Hepatic stellate cell (primary cell): ENCODE results near the gene PRDM10.
"Not testable (repeated sequence)": the region's sequence is repeated elsewhere in the genome, so short reads cannot be mapped to it uniquely, and the experiment has no call there.

Experiments used
- DNase-seq: peaks from one replicate; pipeline ENCODE4 v3.0.0; 2011; ENCODE audit warnings: low spot score

Gene PRDM10

DNA sequence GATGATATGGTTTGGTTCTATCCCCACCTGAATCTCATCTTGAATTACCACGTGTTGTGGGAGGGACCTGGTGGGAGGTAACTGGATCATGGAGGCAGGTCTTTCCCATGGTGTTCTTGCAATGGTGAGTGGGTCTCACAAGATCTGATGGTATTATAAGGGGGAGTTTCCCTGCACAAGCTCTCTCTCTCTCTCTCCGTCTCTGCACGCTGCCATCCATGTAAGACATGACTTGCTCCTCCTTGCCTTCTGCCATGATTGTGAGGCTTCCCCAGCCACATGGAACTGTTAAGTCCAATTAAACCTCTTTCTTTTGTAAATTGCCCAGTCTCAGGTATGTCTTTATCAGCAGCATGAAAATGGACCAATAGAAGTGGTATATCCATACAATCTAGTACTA is 13.2 kb upstream of the PRDM10 start:
- DNase-seq, result not testable (repeated sequence)

DNA sequence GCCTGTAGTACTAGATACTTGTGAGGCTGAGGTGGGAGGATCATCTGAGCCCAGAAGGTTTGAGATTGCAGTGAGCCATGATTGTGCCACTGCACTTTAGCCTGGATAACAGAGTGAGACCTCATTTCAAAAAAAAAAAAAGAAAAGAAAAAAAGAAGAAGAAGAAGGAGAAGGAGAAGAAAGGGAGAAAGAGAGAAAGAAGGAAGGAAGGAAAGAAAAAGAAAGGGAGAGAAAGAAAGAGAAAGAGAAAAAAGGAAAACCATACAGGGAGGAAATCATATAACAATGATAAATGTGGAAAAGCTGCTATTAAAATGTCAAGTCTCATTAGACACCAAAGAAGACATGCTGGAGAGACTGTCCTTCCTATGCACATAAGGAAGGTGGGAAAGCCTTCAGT is 5.7 kb upstream of the PRDM10 start:
- DNase-seq, result no peak

DNA sequence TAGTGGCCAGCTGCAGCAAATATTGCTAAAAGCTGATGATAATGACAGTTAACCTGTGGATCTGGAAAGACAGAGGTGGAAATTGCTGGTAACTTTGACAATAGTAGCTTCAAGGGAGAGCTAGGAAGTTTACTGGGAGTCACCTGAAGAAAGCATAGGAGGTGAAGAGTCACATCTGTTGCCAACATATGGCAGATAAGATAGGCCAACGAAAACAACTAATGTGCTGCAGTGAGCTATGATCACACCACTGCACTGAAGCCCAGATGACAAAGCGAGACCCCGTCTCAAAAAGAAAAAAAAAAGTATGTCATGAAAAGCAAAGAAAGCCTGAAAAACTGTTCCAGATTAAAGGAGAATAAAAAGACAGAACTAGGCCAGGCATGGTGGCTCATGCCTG is 4.3 kb upstream of the PRDM10 start:
- DNase-seq, result no peak

DNA sequence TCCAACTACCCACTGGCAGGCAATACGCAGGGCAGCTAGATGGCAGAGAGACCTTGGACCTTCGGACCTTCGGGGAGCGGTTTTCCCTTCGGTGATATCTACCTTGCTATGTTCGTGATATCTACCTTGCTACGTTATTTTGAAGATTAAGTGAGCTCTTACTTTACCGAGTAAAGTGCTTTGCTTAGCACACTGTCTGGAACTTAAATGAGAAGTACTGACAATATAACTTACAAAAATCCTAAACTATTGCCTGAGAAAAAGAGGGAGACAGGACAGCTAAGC is 1.0 kb upstream of the PRDM10 start:
- DNase-seq, result no peak

DNA sequence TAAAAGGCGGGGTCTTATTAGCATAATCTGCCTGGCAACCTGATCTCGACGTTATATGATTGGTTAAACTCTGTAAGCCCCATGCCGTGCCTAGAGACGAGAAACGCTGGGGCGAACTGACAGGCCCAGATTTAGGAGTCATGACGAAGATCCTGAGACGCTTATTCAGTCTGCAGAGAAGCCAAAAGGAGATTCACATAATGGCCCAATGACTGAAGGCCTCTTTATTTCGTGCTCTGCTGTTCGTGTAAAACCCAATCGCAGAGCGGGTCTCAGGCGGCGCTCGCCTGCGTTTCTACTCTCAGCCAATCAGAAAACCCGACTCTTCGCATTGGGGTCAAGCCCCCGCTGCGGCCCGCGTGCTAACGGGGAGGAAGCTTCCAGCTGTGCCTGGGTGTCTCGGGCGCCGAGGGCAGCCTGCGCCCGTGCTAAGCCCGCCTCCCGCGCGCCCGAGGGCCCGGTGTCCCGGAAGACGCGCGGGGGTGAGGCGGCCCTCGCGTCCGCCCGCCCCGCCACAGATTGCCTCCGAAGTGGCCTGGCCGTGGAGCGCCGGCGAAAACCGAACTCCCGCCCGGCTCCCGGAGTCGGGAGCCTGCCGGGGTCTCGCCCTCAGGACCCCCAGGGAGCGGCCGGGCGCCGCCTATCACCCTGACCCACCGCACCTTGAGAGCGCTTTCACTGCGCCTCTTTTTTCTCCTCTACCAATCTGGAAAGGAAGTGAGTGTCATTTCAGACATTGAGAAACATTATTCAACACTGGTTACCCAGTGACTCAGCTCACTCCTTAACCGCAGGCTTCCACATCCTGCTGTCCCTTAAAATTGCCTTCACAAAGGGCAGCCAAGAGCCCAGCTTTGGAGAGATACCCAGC is 446 bp upstream of the PRDM10 start:
- DNase-seq, result peak; percentile 98

DNA sequence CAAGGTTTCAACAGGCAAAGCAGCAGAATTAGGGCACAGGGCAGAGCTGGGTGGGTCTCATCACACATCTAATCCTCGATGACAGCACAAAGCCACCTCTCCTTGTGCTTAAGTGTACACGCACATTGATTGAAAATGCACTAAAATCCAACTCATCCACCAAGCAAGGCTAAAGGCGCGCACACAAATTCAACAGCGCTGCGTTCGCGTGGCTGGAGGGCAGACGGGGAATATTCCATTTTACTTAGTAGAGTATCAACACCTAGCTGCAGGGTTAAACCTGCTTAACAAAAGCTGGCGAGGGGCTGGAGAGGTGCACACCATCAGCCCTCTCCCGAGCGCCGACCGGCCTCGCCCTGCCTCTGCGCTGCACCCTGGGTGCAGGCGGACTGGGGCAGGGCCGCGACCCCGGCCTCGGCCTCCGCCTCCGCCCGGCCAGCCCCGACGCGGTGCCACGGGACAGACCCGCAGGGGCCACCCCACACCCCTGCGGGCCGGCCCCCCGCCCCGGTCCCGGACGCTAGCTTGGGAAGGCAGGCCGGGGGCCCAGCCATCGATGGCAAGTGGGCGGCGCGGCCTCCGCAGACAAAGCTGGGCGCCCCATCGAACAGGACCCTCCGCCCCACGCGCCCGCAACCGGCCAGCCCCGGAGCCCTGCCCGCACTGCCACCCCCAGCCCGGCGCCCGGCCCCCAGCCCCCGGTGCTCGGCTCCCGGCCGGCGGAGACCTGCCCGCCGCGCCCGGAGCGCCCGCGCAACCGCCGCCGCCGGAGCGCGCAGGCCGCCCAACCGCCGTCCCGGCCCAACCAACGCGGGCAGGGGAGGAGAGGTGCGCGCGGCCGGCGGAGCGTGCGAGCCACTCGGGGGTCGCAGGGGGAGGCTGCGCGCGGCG is 929 bp downstream of the PRDM10 start:
- peak; percentile 63 for DNase-seq

DNA sequence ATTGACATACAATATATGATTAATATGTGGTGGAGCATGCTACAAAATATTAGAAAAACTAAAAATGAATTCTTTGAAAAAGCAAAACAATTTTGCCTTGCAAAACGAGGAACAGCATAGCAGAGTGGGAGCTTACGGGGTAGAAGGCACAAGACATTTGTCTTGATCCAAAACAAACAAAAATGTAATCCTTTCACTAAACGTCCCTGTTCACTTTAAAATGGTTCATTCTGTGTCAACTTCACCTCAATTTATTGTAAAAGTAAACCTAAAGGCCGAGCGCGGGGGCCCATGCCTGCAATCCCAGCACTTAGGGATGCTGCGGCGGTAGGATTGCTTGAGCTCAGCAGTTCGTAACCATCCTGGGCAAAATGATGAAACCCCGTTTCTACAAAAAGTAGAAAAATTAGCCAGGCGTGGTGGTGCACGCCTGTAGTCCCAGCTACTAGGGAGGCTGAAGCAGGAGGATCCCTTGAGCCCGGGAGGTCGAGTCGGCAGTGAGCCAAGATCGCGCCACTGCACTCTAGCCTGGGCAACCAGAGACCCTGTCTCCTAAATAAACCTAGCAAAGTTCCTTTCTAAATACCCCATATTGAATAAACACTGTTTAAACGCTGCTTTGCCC is 2.0 kb downstream of the PRDM10 start:
- DNase-seq, result no peak

DNA sequence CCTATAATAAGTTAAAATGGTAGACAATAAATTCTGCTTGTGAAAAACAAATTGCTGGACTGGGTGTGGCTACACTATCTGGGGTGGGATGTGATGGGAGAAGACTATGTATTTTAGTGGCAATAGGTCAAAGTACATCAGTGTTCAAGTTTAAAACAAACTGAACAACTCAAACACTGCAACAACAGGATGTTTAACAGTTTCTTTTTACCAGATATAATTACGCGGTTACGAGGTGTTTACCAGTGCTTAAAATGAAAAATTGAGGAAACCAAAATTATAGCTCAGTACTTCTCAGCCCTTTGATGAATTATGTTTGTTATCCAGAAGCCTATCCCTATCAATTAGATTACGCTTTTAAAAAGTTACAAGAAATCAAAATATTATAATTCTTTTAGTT is 3.2 kb downstream of the PRDM10 start:
- DNase-seq, result no peak

DNA sequence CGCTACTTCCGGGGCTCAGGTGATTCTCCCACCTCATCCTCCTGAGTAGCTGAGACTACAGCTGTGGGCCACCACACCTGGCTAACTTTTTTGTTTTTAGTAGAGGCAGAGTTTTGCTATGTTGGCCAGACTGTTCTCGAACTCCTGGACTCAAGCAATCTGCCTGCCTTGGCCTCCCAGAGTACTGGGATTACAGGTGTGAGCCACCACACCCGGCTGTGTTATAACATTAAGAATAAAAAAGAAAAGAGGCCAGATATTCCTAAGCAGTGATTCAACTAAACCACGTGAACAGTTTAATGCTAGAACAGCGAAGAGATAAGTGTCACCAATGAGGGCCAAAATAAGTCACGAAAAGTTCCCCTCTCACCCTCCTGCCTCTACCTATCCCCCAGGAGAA is 3.7 kb downstream of the PRDM10 start:
- DNase-seq, result no peak

DNA sequence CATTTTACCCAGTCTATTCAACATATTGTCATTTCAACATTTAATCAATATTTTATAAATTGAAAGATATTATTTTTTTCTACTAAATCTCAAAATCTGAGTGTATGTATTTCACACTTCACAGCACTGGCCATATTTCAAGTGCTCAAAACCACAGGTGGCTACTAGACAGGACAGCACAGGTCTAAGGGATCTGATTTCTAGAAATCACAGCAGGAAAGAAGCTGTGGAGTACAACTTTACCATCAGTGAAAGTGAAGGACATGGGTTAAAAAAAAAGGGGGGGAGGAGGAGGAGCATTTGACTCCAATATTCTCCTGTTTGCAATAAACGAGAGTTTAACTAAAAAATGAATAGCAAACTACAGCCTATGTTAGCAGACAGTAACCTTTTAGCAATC is 4.5 kb downstream of the PRDM10 start:
- DNase-seq, result no peak

DNA sequence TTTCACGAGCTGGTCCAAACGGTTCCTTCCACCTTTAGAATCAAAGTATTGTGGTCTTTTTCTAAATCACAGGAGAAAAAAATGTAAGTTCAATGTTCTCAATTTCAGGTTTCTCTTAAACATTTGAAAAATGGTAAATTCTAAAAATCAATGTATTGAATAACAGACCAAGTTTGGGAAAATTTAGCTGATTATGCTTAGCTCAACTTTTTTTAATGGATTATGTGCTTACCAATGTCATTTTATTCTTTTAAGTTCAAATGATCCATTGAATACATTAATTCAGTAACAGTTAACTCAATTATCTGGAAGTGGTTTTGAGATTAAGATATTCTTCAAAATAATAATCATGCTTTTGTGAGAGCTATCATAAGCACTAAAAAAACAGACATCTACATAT is 5.1 kb downstream of the PRDM10 start:
- no peak for DNase-seq

DNA sequence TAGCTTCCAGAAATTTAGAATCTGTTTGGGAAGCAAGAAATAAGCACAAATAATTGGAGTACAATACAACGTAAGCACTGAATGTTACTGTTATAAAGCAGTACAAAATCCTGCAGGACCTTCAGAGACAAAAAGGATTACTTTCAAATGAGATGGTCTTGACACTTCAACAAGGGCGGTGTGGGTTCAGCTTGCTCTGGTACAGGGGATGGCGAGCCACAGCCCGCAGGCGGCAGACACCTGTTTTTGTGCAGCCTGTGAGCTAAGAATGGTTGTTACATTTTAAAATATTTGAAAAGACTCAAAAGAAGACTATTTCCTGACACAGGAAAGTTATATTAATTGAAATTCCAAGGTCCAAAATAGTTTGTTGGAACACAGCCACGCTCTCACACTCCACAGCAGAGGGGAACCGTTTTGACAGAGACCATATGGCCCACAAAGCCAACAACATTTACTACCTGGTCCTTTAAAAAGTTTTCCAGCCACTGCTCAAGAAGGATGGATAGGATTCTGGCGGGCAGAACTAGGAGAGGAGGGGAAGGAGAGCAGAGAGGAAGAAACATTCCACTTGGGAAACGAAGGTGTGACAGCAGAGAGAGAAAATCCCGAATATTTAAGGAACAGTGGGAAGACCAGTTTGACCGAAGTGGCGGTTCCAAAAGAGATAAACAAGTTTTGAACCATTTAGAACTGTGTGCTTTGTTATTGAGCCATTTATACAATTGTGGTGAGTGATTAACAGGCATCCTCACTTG is 6.3 kb downstream of the PRDM10 start:
- DNase-seq, result peak; percentile 15

DNA sequence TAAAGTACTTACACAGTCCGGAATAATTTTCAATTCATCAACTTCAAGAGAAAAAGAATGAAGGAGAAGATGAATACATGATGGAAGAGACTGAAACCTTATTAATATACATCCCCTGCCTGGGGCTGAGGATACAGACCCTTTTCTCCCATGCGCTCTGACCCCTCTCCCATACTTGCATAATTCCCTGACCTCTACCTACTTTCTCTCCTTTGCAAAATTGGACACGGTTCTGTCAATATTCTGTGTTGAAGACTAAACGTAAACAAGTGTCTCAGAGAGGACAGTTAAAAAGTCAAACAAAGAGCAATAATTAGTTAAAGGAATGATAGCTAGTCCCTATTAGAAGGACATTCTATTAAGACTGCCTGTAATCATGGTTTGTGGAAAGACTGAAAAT is 7.5 kb downstream of the PRDM10 start:
- DNase-seq, result no peak

DNA sequence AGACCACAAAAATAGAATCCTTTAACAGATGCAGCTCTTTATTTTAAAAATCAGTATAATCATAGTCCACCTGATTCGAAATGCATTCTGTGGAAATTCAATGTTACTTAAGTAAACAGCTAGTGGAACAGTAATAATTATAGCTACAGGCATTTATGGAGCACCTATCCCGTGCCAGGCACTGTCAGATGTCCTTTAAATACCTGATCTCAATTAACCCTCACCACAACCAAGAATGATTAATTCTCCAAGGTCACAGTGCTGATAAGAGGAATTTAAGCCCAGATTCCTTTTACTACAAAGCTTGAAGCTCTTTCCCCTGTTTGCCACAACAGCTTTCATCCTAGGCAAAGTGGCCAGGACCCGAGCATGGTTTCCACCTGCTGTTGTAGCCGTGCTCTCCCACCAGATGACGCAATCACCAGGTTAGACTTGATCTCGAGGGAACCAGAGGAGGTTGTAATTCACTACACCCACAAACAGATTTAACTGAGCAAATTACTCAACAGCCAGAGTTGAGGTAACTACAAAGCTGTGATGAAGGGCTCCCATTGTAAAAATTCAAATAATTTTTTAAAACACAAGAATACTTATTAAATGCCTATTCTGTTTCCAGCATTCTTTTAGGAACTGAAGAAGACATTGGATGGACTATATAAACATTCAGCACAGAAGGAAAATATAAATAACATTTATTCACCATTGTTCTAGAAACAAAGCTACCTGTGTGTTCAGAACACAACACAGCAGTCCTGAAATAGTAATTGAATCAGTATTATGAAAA is 10.3 kb downstream of the PRDM10 start:
- no peak for DNase-seq

DNA sequence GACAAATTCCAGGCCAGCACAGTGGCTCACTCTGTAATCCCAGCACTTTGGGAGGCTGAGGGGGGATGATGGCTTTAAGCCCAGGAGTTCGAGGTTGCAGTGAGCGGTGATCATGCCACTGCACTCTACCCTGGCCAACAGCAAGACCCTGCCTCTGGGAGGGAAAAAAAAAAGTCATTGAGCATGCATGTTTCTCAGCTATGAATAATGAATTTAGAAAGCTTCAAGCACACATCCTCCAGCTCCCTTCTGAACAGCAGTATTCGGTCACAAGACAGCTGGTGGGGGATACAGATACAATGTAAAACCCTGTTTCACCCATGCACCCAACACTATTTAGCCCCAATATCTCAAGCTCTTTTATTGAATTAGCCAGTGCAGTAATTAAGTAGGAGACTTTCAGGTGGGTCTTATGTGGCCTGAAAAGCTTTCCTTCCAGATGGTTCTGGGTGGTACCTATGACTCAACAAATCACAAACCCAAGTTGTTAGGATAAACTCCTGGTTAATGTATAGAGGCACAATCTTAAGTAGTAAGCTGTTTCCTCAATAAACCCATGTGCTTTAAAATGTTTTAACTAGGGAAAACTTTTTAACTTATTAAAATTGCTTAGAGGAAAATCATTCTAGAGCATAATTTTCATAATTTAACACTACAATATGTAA is 13.4 kb downstream of the PRDM10 start:
- DNase-seq, result no peak

DNA sequence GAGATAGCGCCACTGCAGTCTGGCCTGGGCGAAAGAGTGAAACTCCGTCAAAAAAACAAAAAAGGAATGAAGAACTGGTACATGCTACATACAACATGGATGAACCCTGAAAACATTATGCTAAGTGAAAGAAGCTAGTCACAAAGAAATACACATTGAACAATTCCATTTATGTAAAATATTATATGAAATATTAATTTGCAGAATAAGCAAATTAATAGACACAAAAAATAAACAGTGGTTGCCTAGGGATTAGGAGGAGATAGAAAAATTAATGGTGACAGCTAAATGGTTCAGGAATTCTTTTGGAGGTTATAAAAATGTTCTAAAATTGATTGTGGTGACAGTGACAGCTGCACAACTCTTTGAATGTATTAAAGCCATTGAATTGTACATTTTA is 14.7 kb downstream of the PRDM10 start:
- DNase-seq, result no peak

DNA sequence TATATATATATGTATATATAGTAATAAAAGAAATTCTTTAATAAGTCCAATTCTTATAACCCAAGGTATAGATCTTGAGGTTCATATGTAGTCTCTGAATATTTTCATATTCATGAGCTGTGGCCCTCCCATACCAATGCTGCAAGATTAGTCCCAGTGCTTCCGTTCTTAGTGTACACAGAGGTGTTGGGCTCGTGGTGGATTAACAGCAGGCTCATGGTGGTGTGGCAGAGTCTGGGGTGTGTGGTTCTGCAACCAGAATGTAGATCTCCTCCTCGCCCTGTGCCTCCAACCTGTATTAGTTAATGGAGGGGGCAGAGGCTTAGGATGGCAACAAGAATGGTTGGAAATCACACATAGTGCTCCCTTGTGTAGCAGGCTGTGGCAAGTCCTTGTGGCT is 16.8 kb downstream of the PRDM10 start:
- DNase-seq, result no peak

DNA sequence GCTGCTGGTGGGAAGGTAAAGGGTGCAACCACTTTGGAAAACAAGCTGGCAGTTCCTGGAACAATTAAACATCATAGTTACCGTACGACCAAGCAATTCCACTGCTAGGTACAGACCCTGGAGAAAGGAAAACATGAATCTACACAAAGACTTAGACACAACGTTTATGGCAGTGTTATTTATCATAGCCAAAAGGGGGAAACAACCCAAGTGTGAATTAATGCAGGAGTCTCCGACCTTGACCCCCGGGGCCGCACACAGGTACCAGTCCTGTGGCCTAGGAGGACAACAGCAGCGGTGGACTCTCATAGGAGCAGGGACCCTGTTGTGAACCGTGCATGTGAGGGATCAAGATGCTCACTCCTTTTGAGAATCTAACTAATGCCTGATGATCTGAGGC is 22.5 kb downstream of the PRDM10 start:
- DNase-seq, result no peak

DNA sequence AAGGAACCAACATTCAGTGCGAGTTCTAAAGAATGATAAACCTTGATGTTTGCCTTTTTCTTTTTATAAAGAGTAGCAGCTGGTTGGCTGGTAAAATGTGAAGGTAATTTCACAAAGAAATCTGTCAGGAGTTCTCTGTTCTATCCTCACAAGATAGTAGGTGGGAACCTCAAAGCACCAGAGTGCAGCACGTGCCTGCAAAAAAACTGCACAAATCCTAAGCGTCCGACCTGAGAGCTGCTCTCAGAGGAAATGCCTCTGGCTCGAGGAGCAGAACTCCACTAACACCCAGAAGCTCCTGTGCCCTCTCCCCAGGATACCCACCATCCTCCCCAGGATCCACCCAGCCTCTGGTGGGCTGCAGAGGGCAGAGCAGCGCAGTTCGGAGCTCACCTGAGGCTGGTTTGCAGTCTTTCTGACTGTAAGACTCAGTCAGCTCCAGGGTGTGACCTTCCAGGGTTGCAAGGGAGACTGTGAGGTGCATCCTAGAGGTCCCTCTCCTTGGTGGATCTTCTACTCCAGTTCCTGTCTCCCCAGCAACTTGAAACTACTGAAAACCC is 23.5 kb downstream of the PRDM10 start:
- DNase-seq, result no peak

DNA sequence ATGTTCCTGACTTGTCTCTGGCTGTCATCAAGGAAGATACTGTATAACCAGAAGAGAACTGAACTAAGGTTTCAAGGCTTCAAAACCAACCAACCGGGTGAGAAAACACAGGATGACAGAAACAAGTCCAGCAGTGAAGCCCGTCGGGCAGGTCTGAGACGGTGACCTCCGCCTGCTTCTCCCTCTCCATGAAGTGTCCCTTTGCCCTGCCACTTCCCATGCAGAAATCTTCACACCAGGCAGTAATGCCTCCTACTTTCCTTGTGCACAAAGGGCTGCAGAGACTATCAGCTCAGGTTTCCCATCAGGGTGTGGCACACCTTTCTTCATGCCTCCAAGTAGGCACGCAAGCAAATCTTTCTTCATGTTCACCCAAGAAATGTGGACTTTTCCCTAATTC is 24.2 kb downstream of the PRDM10 start:
- DNase-seq, result no peak

DNA sequence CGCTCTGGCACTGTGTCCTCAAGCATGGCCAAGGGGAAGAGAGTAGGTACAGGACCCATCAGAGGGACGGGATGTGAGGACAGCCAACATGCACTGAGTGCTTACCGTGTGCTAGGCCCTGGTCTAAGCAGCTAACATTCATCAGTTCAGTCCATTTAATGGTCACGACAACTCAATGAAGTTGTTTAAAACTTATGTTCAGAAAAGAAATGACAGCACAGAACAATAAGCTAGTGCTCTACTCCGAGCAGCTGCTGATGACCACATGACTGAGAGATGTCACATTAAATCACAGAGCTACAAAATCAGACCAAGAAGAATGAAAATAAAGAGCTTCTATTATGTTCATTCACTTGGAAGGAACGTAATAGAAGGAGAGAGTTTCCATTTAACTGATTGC is 26.3 kb downstream of the PRDM10 start:
- no peak for DNase-seq
